T-helper 1 cell treated with Interleukin-12 subunit alpha and Interleukin-12 subunit beta and Interleukin-4 antibody, amounts not matched to agents 30 ng/mL and 1 ng/mL, for 36 hours (primary cell): Measurements from ENCODE around the gene KIAA1586. TPM values are rescaled to one million over a fixed set of nuclear protein-coding genes. Genes with fewer than 3 reads are reported as not detected.
"Not testable (repeated sequence)": the region's sequence is repeated elsewhere in the genome, so short reads cannot be mapped to it uniquely, and the experiment has no call there.

Experiments used
- intact Hi-C: fragments of 100-400 bp; cut with micrococcal nuclease; formaldehyde crosslinking; loops from one replicate; pipeline ENCODE4 v1.15.1; 2024
- total RNA-seq: library from RNA; stranded (reverse); gene quantifications from 2 replicates; pipeline ENCODE4 v1.2.3, GENCODE V29; 2022

KIAA1586 gene
- 14.9 and 15.6 TPM in 2 replicates for total RNA-seq

GRCh38 chr6:57046332-57047256 is at the start of gene KIAA1586:
KIAA1586 (plus strand) TSS chr6:57046693; CDS start chr6:57046756, 63 bp downstream.
- intact Hi-C loops = loop anchor here (1.0 kb wide), 6 partner anchors 25 to 270 kb away; partner anchors contain the start of genes BEND6 and RAB23

- intact Hi-C loops = no loop called here
Observed at GRCh38 chr6:56999049-56999448, 47.4 kb upstream of the KIAA1586 start.

GRCh38 chr6:56999748-57000147 is 46.7 kb upstream of the KIAA1586 start:
- intact Hi-C loops = not testable (repeated sequence)

- intact Hi-C loops = no loop called here
Observed at GRCh38 chr6:57002197-57002596, 44.3 kb upstream of the KIAA1586 start.

- intact Hi-C loops = no loop called here
Observed at GRCh38 chr6:57004292-57004691, 42.2 kb upstream of the KIAA1586 start.

- intact Hi-C loops = no loop called here
Observed at GRCh38 chr6:57006101-57006500, 40.4 kb upstream of the KIAA1586 start.

- intact Hi-C loops = not testable (repeated sequence)
Observed at GRCh38 chr6:57008069-57008468, 38.4 kb upstream of the KIAA1586 start.

- intact Hi-C loops = no loop called here
Observed at GRCh38 chr6:57013521-57013926, 33.0 kb upstream of the KIAA1586 start.

- intact Hi-C loops = no loop called here
Observed at GRCh38 chr6:57017069-57017468, 29.4 kb upstream of the KIAA1586 start.

GRCh38 chr6:57017841-57018240 is 28.7 kb upstream of the KIAA1586 start:
- intact Hi-C loops = no loop called here

- intact Hi-C loops = no loop called here
Observed at GRCh38 chr6:57019434-57019833, 27.1 kb upstream of the KIAA1586 start.

- intact Hi-C loops = loop anchor here (1.0 to 5.0 kb wide), 6 partner anchors 25 to 312 kb away; partner anchors contain the start of genes BEND6 and KIAA1586
Observed at GRCh38 chr6:57021086-57021720, 25.3 kb upstream of the KIAA1586 start.

- intact Hi-C loops = loop anchor here (5.0 kb wide), 1 partner anchor 172 kb away; no protein-coding TSS in a partner anchor
Observed at GRCh38 chr6:57024321-57024720, 22.2 kb upstream of the KIAA1586 start.

GRCh38 chr6:57024775-57025174 is 21.7 kb upstream of the KIAA1586 start:
- intact Hi-C loops = loop anchor here (5.0 kb wide), 1 partner anchor 172 kb away; no protein-coding TSS in a partner anchor

GRCh38 chr6:57026001-57026400 is 20.5 kb upstream of the KIAA1586 start:
- intact Hi-C loops = no loop called here

- intact Hi-C loops = no loop called here
Observed at GRCh38 chr6:57027301-57027700, 19.2 kb upstream of the KIAA1586 start.

GRCh38 chr6:57029213-57029612 is 17.3 kb upstream of the KIAA1586 start:
- intact Hi-C loops = no loop called here

GRCh38 chr6:57033228-57033627 is 13.3 kb upstream of the KIAA1586 start:
- intact Hi-C loops = no loop called here

- intact Hi-C loops = no loop called here
Observed at GRCh38 chr6:57035549-57035948, 10.9 kb upstream of the KIAA1586 start.

- intact Hi-C loops = no loop called here
Observed at GRCh38 chr6:57038906-57039305, 7.6 kb upstream of the KIAA1586 start.

GRCh38 chr6:57040011-57040410 is 6.5 kb upstream of the KIAA1586 start:
- intact Hi-C loops = no loop called here

GRCh38 chr6:57044061-57044460 is 2.4 kb upstream of the KIAA1586 start:
- intact Hi-C loops = not testable (repeated sequence)
